ENCODE results near the gene MAP2K4.

DNA sequence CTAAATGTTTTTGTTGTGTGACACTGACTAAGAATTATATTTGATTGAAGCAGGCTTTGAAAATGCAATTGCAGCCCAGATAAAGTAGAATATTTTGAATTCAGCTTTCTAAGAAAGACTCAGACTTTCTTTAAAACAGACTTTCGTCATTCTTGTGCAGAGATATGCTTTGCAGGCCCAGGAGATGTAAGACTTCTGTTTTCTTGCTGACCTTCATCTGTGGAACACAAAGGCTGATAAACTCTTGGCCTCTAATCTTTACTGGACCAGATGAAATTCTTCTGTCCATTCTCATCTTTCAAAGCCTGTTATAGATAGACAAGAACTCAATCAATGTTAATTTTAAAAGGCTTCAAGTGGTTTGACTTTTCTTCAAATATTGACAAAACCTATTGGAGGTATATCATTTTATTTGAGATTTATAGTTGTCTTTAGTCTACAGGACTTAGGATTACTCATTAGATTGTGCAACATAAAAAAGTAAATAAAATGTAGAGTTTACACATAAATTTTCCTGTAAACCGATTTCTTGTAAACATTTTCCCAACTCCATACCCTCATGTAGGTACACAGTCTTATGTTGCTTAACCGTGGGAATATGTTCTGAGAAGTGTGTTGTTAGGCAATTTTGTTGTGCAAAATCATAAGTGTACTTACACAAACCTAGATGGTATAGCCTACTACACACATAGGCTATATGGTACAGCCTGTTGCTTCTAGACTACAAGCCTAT lies 94.2 kb downstream of the MAP2K4 start:
- TF ChIP-seq SIN3A (IDR thresholded peaks at IDR 0.05; ENCODE audit: borderline replicate concordance, insufficient read depth, low read length) (no peak), POLR2AphosphoS5 (IDR thresholded peaks at IDR 0.05; ENCODE audit: low read depth, low read length) (no peak), TAF1 (IDR thresholded peaks at IDR 0.05; ENCODE audit: borderline replicate concordance, insufficient read depth, low read length) (no peak), FOXP2 (optimal IDR thresholded peaks at IDR 0.05; ENCODE audit: borderline replicate concordance, extremely low read depth, extremely low read length, insufficient read depth) (no peak)
- TF ChIP-seq, protein P1, sequence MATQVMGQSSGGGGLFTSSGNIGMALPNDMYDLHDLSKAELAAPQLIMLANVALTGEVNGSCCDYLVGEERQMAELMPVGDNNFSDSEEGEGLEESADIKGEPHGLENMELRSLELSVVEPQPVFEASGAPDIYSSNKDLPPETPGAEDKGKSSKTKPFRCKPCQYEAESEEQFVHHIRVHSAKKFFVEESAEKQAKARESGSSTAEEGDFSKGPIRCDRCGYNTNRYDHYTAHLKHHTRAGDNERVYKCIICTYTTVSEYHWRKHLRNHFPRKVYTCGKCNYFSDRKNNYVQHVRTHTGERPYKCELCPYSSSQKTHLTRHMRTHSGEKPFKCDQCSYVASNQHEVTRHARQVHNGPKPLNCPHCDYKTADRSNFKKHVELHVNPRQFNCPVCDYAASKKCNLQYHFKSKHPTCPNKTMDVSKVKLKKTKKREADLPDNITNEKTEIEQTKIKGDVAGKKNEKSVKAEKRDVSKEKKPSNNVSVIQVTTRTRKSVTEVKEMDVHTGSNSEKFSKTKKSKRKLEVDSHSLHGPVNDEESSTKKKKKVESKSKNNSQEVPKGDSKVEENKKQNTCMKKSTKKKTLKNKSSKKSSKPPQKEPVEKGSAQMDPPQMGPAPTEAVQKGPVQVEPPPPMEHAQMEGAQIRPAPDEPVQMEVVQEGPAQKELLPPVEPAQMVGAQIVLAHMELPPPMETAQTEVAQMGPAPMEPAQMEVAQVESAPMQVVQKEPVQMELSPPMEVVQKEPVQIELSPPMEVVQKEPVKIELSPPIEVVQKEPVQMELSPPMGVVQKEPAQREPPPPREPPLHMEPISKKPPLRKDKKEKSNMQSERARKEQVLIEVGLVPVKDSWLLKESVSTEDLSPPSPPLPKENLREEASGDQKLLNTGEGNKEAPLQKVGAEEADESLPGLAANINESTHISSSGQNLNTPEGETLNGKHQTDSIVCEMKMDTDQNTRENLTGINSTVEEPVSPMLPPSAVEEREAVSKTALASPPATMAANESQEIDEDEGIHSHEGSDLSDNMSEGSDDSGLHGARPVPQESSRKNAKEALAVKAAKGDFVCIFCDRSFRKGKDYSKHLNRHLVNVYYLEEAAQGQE (IDR thresholded peaks at IDR 0.05; ENCODE audit: insufficient read depth in 1 of 2, low read depth in 2 of 2, low read length in 2 of 2) = no peak
